HuH-7.5 (cell line): ENCODE results near the gene PDE6C.

Source experiments
- DNase-seq: peaks from one replicate; pipeline ENCODE4 v3.0.0; 2011; ENCODE audit warnings: low spot score

PDE6C gene

GRCh38 chr10:93702210-93703001 lies 90.1 kb downstream of the PDE6C start, which contains the start of gene FRA10AC1:
Gene FRA10AC1, minus strand, starts transcription at chr10:93702592. Its CDS starts 2,486 bp downstream, at chr10:93700106.
- peak; percentile 62 for DNase-seq

GRCh38 chr10:93703066-93703465 lies 90.7 kb downstream of the PDE6C start:
- no peak for DNase-seq

- no peak for DNase-seq
These were observed 91.5 kb downstream of the PDE6C start for GRCh38 chr10:93703841-93704240.

- DNase-seq: no peak
These were observed 92.1 kb downstream of the PDE6C start for GRCh38 chr10:93704451-93704850.

- DNase-seq: no peak
These were observed 95.3 kb downstream of the PDE6C start for GRCh38 chr10:93707623-93708022.

GRCh38 chr10:93710333-93710909 lies 98.1 kb downstream of the PDE6C start:
- DNase-seq: peak; percentile 12

- no peak for DNase-seq
These were observed 99.6 kb downstream of the PDE6C start for GRCh38 chr10:93711891-93712290.

- DNase-seq: no peak
These were observed 100.3 kb downstream of the PDE6C start for GRCh38 chr10:93712593-93712992.

GRCh38 chr10:93715345-93715744 lies 103.0 kb downstream of the PDE6C start:
- no peak for DNase-seq
